ENCODE results near the gene MVP.
A peak's percentile ranks its signal among the peaks of the same experiment; 100 is the strongest.
"Not testable (repeated sequence)": the region's sequence is repeated elsewhere in the genome, so short reads cannot be mapped to it uniquely, and the experiment has no call there.

The MVP gene

DNA sequence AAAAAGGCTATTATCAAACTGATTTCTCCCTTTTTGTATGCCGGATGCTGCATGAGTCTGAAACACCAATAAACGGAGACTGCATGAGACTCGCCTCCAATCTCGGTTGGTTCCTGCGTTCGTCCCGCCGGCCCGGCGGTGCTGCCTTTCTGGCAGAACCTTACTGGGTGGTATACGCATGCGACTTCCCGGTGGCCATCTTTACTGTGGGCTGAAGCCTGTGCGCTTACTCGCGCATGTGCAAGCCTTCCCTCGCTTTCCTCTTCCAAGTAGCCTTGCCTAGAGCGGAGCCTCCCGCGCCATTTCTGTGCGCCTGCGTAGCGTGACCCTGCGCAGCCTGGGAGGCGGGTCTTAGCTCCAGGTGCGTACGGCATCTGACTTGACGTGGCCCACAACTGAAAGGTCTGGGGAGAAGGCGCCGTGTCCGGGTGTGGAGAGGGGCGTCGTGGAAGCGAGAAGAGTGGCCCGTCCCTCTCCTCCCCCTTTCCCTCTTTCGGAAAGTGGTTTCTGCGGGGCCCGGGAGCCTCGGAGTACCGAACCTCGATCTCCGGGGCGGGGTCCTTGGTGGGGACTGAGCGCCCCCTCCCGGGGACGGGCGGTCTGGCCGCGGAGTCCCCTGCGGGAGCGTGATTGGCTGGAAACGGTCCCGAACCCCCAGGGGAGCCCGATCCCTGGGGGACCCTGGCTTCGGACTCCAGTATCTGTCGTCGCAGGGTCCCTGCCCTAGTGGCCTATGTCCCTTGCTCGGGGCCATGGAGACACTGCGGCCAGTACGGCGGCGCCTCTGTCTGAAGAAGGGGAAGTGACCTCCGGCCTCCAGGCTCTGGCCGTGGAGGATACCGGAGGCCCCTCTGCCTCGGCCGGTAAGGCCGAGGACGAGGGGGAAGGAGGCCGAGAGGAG lies 4.2 kb upstream of the MVP start, which contains the start of gene PAGR1:
Gene PAGR1, plus strand, starts transcription at position 360 of the 901 bp plus-strand sequence. Its CDS starts 374 bp downstream, at position 734.
- peak; percentile 98 for DNase-seq

DNA sequence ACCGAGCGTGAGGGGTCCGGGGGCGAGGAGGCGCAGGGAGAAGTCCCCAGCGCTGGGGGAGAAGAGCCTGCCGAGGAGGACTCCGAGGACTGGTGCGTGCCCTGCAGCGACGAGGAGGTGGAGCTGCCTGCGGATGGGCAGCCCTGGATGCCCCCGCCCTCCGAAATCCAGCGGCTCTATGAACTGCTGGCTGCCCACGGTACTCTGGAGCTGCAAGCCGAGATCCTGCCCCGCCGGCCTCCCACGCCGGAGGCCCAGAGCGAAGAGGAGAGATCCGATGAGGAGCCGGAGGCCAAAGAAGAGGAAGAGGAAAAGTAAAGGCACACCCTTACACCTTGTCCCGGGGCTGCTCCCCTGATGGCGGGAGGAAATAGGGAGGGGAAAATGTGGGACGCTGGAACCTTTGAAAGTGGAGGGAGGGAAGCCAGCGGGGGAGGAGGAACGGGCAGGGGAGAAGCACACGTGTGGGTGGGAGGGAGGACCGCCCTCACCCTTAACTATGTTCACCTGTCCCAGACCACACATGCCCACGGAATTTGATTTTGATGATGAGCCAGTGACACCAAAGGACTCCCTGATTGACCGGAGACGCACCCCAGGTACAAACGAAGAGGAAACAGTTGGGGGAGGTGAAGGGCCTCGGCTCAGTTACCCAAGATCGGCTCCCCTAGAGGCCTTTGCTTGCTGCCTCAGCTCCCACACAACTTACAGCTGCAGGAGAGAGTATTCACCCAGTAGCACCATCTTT lies 3.4 kb upstream of the MVP start:
- peak; percentile 75 for DNase-seq

DNA sequence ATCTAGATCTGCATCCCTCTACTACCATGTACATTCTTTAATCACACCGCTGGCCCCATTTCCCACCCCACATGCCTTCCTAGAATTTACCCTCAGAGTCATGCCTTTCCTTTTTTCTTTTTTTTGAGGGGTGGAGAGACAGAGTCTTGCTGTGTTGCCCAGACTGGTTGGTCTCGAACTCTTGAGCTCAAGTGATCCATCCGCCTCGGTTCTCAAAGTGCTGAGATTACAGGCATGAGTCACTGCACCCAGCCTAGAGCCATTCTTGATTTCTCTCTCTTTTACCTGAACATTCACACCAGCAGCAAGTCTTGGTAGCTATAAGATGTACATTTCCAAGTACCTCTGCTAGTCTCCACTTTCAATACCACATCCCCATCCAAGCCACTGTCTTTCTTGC lies 2.2 kb upstream of the MVP start:
- no peak for DNase-seq

DNA sequence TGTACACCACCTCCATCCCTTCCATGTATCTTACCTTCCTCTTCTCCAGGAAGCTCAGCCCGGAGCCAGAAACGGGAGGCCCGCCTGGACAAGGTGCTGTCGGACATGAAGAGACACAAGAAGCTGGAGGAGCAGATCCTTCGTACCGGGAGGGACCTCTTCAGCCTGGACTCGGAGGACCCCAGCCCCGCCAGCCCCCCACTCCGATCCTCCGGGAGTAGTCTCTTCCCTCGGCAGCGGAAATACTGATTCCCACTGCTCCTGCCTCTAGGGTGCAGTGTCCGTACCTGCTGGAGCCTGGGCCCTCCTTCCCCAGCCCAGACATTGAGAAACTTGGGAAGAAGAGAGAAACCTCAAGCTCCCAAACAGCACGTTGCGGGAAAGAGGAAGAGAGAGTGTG lies 756 bp upstream of the MVP start:
- no peak for DNase-seq

DNA sequence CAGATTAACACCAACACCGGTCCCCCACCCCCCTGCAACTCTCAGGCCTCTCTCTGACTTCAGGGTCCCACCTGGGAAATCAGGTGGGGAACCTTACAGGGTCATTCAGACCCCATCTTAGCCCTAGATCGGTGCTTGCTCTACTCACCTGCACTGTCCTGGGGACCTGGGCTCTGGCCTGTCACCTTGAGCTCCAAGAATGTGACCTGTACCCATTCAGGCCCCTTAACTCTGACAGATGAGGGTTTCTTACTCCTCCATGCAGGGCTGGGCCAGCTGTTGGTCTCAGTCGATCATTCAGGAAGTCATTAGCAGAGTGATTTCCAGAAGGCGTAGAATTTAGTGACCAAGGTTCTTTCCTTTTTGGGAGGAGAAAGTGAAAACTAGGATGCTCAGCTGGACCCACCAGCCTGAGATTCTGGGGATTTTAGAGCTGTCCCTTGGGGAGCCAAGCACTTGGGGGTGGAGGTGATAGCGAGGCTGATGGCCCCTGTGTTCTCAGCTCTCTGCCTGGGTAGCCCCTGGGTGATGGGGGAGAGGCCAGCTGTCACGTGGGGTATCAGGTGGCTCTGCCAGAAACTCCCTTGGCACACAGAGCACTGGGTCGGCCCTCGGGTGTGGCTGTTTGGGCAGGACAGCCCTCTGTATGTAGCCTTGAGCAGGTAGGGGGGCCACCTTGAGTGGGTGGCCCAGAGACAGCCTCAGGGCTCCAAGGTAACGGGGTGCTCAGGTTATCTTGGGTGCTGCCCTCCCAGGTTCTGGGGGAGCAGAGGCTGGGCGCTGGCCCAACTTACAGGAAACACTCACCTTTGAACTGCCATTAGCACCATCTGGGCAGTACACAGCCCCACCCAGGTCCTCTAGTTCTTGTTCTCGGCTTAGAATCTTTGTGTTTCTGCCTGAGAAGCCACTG lies 724 bp downstream of the MVP start:
- no peak for DNase-seq

DNA sequence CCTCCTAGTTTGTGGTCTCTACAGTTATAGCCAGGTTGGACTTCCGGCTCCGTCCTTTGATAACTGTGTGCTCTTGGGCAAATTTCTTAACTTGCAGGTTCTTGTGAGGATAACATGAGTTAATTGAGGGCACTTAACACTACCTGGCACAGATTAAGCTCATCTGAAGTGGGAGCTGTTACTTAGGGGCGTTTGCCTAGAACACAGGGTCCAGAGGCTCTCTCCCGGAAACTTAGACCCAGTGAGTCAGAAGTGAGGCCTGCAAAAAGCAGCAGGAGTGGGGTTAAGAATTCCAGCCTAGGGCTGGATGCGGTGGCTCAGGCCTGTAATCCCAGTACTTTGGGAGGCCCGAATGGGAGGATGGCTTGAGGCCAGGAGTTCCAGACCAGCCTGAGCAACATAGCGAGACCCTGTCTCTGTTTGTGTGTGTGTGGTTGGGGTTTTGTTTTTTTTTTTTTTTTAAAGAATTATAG lies 1.4 kb downstream of the MVP start:
- no peak for DNase-seq

DNA sequence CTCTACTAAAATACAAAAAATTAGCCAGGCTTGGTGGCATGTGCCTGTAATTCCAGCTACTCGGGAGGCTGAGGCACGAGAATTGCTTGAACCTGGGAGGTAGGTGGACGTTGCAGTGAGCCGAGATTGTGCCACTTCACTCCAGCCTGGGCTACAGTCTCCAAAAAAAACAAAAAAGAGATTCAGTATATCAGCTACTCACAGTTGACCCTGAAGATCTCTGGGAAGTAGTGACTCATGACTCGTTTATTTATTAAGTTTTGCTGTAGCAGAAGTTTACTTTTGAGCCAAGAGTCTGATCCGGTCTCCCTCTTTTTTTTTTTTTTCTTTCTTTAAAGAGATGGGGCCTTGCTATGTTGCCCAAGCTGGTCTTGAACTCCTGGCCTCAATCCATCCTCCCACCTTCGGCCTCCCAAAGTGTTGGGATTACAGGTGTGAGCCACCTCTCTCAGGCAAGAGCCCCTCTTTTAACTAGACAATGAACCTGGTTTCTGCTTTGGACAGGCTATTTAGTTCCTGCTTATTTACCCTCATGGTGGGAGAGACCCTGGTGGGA lies 4.4 kb downstream of the MVP start:
- DNase-seq: no peak

DNA sequence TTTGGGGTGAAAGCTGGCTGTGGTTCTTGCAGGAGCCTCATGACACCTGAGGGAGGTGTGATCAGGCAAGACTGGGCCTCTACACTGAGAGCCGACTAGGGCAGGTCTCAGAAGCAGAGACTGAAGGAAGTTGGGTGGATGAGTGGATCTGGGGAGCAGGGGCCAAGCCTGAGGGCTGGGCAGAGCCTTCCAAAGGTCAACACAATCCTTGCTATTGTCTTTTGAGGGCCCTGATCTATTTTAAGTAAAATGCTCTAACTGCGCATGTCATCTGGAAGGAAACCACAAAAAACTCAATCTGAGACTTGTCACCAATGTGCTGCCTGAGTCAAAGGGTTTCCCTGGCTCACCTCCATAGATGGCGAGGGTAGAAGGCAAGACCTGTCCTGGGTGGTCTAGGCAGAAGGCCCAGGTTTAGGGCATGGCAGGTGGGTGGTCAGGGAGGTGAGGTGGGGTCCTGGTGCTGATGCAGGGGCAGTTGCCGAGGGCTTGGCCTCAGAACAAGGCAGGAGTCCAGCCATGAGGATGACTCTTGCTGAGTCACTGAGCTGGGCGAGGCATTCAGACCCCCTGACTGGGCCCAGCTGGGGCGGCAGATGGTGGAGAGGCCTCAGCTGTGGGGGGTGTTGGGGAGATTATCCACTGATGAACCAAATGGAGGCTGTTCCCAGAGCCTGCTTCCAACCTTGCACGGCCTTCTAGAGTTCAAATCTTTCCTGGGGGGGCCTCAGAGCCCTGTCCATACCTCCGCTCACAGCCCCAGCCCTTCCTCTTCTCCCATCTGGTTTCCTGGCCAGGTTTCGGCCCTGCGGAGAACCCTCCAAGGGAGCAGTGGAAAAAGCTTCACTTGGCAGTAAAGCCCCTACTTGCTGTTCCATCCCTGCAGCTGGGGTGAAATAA lies 5.1 kb downstream of the MVP start:
- DNase-seq: no peak

DNA sequence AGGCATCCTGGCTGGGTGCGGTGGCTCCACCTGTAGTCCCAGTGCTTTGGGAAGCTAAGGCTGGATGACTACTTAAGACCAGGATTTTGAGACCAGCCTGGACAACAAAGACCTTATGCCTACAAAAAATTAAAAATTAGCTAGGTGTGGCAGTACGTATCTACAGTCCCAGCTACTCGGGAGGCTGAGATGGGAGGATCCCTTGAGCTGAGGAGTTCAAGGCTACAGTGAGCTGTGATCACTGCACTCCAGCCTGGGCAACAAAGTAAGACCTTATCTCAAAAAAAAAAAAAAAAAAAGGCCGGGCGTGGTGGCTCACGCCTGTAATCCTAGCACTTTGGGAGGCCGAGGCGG lies 6.1 kb downstream of the MVP start:
- no peak for DNase-seq

DNA sequence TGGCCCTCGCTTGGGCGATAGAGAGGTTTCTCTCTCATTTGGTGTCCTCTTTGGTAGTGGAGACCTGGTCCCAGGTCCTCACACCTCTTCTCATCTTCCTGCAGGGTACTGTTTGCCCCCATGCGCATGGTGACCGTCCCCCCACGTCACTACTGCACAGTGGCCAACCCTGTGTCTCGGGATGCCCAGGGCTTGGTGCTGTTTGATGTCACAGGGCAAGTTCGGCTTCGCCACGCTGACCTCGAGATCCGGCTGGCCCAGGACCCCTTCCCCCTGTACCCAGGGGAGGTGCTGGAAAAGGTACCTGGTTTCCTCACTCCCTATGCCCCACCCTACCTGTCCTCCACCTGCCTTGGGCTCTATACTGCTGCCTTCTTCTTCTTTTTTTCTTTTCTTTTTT lies 10.5 kb downstream of the MVP start:
- DNase-seq: no peak

DNA sequence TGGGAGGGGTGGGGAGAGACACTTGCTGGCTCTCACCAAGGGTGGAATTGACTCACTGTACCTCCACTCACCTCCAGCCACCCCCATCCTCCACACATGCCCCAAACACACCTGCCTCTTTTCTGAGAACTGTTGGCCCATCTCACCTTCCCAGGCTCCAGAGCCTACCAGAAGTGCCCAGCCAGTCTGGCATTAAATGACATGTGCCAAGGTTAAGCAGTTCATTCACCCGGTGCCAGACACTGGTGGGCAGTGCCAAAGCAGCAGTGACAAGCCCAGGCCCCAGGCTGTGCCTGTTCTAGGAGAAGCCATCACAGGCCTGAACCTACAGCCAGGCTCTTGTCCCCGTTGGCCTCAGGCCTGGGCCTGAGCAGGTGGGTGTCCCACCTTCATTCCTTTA lies 11.2 kb downstream of the MVP start:
- DNase-seq: no peak

DNA sequence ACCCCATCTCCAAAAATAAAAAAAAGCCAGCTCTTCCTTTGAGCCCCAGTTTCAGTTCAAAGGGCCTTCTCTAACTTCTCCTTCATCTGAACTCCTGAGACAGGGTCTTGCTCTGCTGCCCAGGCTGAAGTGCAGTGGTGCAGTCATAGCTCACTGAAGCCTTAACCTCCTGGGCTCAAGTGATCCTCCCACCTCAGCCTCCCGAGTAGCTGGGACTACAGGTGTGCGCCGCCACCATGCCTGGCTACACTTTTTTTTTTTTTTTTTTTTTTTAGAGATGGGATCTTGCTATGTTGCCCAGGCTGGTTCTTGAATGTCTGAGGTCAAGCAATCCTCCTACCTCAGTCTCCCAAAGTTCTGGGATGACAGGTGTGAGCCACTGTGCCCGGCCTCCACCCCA lies 13.0 kb downstream of the MVP start:
- not testable (repeated sequence) for DNase-seq

DNA sequence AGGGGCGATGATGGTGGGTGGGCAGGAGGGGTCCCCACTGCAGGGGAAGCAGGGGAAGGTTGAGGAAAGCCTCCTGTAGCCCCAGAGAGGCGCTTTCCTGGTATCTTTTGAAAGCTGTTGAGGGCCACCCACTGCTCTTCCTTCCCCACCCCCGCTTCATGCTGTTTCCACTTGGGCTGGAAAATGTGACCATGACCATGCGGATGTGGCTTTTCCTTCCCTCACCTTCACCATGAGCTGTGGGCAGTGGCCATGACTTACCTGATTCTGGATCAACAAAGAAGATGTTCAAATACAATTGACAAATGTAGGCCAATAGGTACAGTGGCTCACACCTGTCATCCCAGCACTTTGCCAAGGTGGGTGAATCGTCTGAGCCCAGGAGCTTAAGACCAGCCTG lies 13.8 kb downstream of the MVP start:
- DNase-seq: no peak

DNA sequence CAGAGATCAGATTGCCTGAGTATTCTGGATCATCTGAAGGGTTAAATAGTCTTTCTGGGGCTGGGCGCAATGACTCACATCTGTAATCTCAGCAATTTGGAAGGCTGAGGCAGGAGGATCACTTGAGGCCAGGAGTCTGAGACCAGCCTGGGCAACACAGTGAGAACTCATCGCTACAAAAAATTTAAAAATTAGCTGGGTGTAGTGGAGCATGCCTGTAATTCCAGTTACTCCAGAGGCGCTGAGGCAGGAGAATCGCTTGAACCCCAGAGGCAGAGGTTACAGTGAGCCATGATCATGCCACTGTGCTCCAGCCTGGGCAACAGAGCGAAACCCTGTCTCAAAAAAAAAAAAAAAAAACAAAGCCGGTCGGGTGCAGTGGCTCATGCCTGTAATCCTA lies 15.7 kb downstream of the MVP start:
- DNase-seq: no peak

DNA sequence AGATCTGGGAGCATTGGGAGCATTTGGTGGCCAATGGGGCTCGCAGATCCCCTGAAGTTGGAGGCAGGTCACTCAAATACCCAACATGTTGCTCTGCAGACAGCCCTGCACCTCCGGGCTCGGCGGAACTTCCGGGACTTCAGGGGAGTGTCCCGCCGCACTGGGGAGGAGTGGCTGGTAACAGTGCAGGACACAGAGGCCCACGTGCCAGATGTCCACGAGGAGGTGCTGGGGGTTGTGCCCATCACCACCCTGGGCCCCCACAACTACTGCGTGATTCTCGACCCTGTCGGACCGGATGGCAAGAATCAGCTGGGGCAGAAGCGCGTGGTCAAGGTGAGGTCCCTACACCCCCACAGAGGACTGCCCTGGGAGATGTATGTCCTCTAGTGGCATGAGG lies 16.4 kb downstream of the MVP start:
- DNase-seq: no peak

DNA sequence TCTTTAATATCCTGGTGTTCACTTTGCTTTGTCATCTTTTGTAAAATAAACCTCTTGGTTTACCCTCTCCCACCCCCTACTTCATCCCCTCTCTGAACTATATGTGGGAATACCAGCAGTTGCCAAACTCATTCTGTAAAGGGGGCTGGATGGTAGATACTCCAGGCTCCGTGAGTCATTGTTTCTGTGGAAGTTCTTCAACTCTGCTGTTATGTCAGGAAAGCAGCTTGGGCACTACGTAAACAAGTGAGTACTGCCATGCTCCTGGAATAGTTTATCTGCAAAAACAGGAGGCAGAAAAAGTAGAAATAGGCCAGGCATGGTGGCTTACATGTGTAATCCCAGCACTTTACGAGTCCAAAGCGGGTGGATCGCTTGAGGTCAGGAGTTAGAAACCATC lies 17.6 kb downstream of the MVP start:
- DNase-seq: no peak

DNA sequence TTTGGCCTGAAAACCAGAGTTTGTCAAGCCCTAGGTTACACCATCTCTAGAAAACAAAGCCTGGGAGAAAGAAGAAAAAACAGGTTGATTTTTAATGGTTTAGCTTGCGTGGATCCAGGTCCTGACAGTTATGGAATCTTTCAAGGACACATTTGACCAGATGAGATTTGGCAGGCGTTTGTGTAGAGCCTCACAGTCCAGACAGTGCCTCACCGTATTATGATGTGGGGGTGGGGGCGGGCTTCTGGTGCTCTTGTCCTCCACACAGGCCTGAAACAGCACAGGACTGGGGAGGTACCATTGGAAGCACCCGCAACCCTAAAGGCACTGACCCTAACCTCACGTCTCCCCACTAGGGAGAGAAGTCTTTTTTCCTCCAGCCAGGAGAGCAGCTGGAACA lies 19.6 kb downstream of the MVP start:
- DNase-seq: no peak

DNA sequence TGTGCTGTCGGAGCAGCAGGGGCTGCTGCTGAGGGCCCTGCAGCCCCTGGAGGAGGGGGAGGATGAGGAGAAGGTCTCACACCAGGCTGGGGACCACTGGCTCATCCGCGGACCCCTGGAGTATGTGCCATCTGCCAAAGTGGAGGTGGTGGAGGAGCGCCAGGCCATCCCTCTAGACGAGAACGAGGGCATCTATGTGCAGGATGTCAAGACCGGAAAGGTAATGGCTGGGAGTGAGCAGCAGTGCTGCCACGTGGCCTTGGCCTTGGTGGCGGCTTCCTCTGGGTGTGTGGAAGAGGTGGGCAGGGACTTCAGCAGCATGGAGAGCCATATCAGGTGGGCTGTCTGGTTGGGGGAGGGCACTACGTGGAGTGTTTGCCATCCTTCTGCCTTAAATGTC lies 20.0 kb downstream of the MVP start:
- DNase-seq: no peak

DNA sequence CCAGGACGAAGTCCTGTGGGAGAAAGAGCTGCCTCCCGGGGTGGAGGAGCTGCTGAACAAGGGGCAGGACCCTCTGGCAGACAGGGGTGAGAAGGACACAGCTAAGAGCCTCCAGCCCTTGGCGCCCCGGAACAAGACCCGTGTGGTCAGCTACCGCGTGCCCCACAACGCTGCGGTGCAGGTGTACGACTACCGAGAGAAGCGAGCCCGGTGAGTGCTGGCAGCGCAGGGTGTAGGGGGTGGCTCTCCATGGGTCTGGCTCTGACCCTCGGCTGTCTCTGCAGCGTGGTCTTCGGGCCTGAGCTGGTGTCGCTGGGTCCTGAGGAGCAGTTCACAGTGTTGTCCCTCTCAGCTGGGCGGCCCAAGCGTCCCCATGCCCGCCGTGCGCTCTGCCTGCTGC lies 21.4 kb downstream of the MVP start:
- DNase-seq: no peak

DNA sequence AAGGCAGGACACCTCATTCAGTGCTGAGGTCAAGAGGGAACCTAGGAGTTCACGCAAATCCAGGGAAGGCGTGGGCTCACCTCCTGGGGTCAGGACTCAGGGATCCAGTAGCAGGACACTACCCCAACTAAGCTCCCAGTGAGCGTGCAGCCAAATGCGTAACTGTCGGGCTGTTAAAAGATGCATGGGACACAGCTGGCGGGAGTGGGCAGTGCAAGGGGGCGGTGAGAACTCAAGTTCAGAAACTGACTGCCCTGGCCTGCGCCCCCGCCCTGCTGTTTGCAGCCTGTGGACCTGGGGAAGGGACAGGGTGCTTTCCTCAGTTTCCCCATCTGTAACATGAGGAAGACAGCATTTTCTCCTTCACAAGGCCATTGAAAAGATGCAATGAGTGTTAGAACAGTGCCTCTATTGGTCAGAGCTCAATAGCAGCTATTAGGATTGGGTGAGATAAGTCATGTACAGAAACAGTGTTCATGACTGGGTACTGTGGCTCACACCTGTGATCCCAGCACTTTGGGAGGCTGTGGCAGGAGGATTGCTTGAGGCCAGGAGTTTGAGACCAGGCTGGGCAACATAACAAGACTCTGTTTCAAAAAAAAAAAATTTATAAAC lies 22.6 kb downstream of the MVP start:
- DNase-seq: no peak

DNA sequence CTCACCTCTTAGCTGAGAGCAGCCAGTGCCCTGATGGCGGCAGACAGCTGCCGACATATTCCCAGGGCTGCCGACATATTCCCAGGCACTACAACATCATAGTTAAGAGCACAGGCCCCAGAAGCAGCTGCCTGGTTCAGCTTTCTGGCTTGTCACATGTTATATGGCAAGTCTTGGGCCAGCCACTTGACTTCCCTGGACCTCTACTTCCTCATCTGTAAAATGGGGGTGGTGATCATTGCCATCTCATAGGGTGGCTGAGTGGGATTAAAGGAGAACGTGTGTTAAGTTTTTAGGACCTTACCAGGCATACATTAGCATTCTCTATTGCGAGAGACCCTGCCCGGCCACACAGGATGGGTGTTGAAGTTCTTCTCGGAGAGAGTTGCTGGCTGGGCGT lies 23.7 kb downstream of the MVP start:
- DNase-seq: no peak
